Neural progenitor cell (in vitro differentiated cells): ENCODE measurements around the gene UBE2O. TPM values are rescaled to one million over a fixed set of nuclear protein-coding genes. Genes with fewer than 3 reads are reported as not detected.
A peak's percentile ranks its signal among the peaks of the same experiment; 100 is the strongest.

ENCODE experiments used
- DNase-seq: peaks from one replicate; pipeline ENCODE4 v3.0.0-alpha.2; 2016; ENCODE audit warnings: low spot score
- H2AFZ ChIP-seq: fragments of 200-600 bp; sonication (generic); replicated peaks from 2 replicates; pipeline ENCODE4 v1.6.1; 2016; ENCODE audit warnings: antibody characterized with exemption
- H3F3A ChIP-seq: fragments of 200-600 bp; sonication (generic); 2 replicates; pipeline ENCODE4 v1.6.1; 2016; ENCODE audit warnings: antibody characterized with exemption, low read depth
- H3K27ac ChIP-seq: fragments of 200-600 bp; sonication (generic); 2 replicates; pipeline ENCODE4 v1.5.1; 2016; ENCODE audit warnings: mild to moderate bottlenecking
- H3K27me3 ChIP-seq: fragments of 200-600 bp; sonication (generic); 2 replicates; pipeline ENCODE4 v1.6.1; 2016; ENCODE audit warnings: mild to moderate bottlenecking, moderate library complexity
- H3K36me3 ChIP-seq: fragments of 200-600 bp; sonication (generic); 2 replicates; pipeline ENCODE4 v1.5.1; 2016
- H3K4me1 ChIP-seq: fragments of 200-600 bp; sonication (generic); 2 replicates; pipeline ENCODE4 v1.6.1; 2016; ENCODE audit warnings: mixed run types
- H3K4me2 ChIP-seq: fragments of 200-600 bp; sonication (generic); 2 replicates; pipeline ENCODE4 v1.6.1; 2016
- H3K4me3 ChIP-seq: fragments of 200-600 bp; sonication (generic); 2 replicates; pipeline ENCODE4 v1.5.1; 2016
- H3K79me2 ChIP-seq: fragments of 200-600 bp; sonication (generic); 2 replicates; pipeline ENCODE4 v1.6.1; 2016; ENCODE audit warnings: low read depth
- H3K9ac ChIP-seq: fragments of 200-600 bp; sonication (generic); 2 replicates; pipeline ENCODE4 v1.6.1; 2016
- H3K9me3 ChIP-seq: fragments of 200-600 bp; sonication (generic); 2 replicates; pipeline ENCODE4 v1.5.1; 2016; ENCODE audit warnings: low read depth
- H4K20me1 ChIP-seq: fragments of 200-600 bp; sonication (generic); 2 replicates; pipeline ENCODE4 v1.6.1; 2016; ENCODE audit warnings: low read depth
- H3K27ac Mint-ChIP-seq: 3 replicates; pipeline ENCODE4 v1.8.0; 2021; ENCODE audit warnings: mixed read lengths
- H3K27me3 Mint-ChIP-seq: 2 replicates; pipeline ENCODE4 v1.8.0; 2022; ENCODE audit warnings: low read depth, mild to moderate bottlenecking, inconsistent platforms, moderate library complexity, mixed read lengths; ENCODE audit not compliant: insufficient read depth
- H3K36me3 Mint-ChIP-seq: 3 replicates; pipeline ENCODE4 v1.8.0; 2021; ENCODE audit warnings: mixed read lengths
- H3K4me1 Mint-ChIP-seq: 3 replicates; pipeline ENCODE4 v1.8.0; 2021; ENCODE audit warnings: mixed read lengths
- H3K4me3 Mint-ChIP-seq: 3 replicates; pipeline ENCODE4 v1.8.0; 2021; ENCODE audit warnings: mild to moderate bottlenecking, moderate library complexity, mixed read lengths
- H3K9me3 Mint-ChIP-seq: 3 replicates; pipeline ENCODE4 v1.8.0; 2020; ENCODE audit warnings: mixed read lengths
- EZH2 ChIP-seq: fragments of 200-600 bp; sonication (generic); IDR thresholded peaks from 2 replicates; pipeline ENCODE4 v1.6.1; 2017; ENCODE audit warnings: antibody characterized with exemption, mild to moderate bottlenecking, moderate library complexity
- EZH2phosphoT487 ChIP-seq: fragments of 200-600 bp; sonication (generic); IDR thresholded peaks from 2 replicates; pipeline ENCODE4 v1.6.1; 2017; ENCODE audit warnings: antibody characterized with exemption
- total RNA-seq: library from RNA; depleted of rRNA; stranded (reverse); fragments of >200 nt; gene quantifications from 2 replicates; pipeline ENCODE4 v1.2.3, GENCODE V29; 2015; ENCODE audit warnings: low replicate concordance
- TF ChIP-seq, protein P1 (sequence below): fragments of 200-600 bp; sonication (generic); IDR thresholded peaks from 2 replicates; pipeline ENCODE4 v1.5.1; 2017; ENCODE audit warnings: antibody characterized with exemption, mild to moderate bottlenecking

Gene UBE2O
- total RNA-seq, 1 donor from 2014 or later: 20.6 TPM

DNA sequence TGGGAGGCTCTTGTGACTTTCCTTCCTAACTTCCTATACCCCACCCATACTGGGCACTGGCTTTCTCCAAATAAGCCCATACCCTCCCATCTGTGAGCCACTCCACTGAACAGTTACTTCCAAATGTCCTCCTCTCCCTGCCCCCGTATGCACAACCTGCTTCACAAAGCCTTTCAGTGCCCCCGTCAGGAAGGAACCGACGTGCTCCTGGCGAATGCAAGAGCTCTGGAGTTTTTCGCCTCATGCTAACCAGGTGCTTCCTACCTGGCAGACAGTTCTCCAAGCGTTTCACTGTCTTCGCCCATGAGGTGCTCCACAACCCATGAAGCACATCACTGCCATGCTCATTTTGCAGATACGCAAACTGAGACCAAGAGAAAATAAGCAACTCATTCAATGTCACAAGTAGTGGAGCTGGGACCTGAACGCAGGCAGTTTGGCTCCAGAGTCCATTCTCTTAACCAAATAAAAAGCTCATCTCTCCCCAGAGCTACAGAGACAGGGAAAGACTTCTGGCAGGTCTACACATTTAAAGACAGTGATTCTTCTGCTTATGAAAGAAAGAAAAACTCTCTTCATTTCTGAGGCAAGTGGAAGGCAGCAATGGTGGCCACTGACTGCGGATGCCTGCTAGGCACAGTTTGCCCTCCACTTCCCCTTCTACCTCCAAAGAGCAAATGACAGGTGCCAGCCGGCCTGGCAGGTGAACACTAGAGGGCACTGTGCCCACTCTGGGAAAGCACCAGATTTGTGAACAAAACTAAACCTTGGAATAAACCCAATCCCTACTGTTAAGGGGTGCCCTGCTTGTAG lies 44.7 kb downstream of the UBE2O start:
- Histone ChIP-seq H3K27ac (no peak overlapping the region), H3K4me1 (no peaks in the 10 kb centered on the region), H3K79me2 (peaks cover 29% of the 10 kb centered on the region), H3F3A (no peaks in the 10 kb centered on the region), H3K36me3 (no peaks in the 10 kb centered on the region), H3K27me3 (no peaks in the 10 kb centered on the region), H3K9ac (no peak overlapping the region), H3K9me3 (no peaks in the 10 kb centered on the region), H3K4me3 (no peak overlapping the region), H2AFZ (no peak overlapping the region), H4K20me1 (peaks cover 66% of the 10 kb centered on the region), H3K4me2 (no peak overlapping the region)
- H3K4me3 Mint-ChIP-seq: no peak overlapping the region
- peak; percentile 68 for DNase-seq
- H3K36me3 Mint-ChIP-seq: peaks cover 16% of the 10 kb centered on the region
- no peaks in the 10 kb centered on the region for H3K9me3 Mint-ChIP-seq
- H3K4me1 Mint-ChIP-seq: peaks cover 8% of the 10 kb centered on the region
- no peak for TF ChIP-seq EZH2
- TF ChIP-seq, protein P1, sequence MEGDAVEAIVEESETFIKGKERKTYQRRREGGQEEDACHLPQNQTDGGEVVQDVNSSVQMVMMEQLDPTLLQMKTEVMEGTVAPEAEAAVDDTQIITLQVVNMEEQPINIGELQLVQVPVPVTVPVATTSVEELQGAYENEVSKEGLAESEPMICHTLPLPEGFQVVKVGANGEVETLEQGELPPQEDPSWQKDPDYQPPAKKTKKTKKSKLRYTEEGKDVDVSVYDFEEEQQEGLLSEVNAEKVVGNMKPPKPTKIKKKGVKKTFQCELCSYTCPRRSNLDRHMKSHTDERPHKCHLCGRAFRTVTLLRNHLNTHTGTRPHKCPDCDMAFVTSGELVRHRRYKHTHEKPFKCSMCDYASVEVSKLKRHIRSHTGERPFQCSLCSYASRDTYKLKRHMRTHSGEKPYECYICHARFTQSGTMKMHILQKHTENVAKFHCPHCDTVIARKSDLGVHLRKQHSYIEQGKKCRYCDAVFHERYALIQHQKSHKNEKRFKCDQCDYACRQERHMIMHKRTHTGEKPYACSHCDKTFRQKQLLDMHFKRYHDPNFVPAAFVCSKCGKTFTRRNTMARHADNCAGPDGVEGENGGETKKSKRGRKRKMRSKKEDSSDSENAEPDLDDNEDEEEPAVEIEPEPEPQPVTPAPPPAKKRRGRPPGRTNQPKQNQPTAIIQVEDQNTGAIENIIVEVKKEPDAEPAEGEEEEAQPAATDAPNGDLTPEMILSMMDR: peak; percentile 91
- H3K27ac Mint-ChIP-seq: no peak overlapping the region
- no peaks in the 10 kb centered on the region for H3K27me3 Mint-ChIP-seq

DNA sequence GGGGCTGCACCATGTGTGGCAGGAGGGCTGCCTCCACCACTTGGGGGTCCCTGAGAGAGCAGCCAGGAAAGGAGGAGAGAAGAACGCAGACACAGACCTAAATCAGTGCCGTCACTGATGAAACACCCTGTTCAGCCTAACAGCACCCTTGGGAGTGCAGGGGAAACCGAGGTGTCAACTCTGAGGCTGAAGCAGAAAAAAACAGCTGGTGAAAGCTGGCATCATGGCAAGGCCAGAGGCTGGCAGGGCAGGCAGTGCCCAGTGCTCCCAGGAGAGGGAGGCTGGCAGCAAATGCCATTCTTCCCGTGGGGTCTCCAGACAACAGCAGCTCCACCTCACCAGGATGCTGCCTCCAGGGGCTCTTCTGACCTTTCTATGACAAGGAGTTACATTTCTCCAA lies 45.4 kb downstream of the UBE2O start:
- Histone ChIP-seq H3K9ac (no peak overlapping the region), H2AFZ (no peak overlapping the region), H3K9me3 (no peaks in the 10 kb centered on the region), H3K4me3 (no peak overlapping the region), H4K20me1 (peaks cover 58% of the 10 kb centered on the region), H3K27me3 (no peaks in the 10 kb centered on the region), H3F3A (no peaks in the 10 kb centered on the region), H3K36me3 (no peaks in the 10 kb centered on the region), H3K4me1 (no peaks in the 10 kb centered on the region), H3K79me2 (peaks cover 23% of the 10 kb centered on the region), H3K4me2 (no peak overlapping the region), H3K27ac (no peak overlapping the region)
- no peak for TF ChIP-seq EZH2phosphoT487
- TF ChIP-seq, protein P1: no peak
- TF ChIP-seq EZH2: no peak
- H3K4me1 Mint-ChIP-seq: peaks cover 8% of the 10 kb centered on the region
- H3K27ac Mint-ChIP-seq: no peak overlapping the region
- H3K4me3 Mint-ChIP-seq: no peak overlapping the region
- DNase-seq: no peak
- no peaks in the 10 kb centered on the region for H3K27me3 Mint-ChIP-seq
- H3K9me3 Mint-ChIP-seq: no peaks in the 10 kb centered on the region
- H3K36me3 Mint-ChIP-seq: peaks cover 20% of the 10 kb centered on the region

DNA sequence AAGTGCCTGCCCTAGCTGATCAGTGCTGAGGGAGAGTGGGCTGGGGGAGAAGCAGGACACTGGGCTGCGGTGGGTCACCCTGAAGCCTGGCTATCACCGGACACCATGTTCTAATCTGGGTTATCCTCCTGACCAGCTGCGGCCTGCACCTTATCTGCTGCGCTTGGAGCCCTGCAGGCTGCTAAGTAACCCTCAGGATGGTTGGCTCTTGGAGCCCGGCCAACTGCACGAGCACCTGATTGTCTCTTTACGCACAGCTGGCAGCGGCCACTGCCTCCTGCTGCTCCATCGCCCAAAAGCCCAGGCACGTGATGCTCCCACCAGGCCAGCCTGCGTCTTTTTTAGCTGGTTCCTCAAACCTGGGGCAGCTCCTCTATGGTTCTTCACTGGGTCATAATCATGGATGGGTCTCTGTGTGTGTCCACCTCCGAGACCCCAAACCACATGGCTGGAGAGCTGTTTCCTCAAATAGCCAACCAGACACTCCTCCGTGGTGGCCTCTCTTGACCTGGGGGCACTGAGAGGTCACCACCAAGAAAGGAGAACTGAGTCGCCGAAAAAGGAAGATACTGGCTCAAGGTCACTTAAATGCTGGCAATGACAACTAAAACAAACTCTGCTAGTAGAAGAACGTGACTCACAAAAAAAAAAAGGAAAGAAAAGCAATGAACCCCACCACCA lies 46.8 kb downstream of the UBE2O start:
- no peaks in the 10 kb centered on the region for H3F3A ChIP-seq
- H4K20me1 ChIP-seq: peaks cover 49% of the 10 kb centered on the region
- H3K4me1 ChIP-seq: no peaks in the 10 kb centered on the region
- H3K4me1 Mint-ChIP-seq: peaks cover 8% of the 10 kb centered on the region
- H3K27ac Mint-ChIP-seq: no peak overlapping the region
- no peak overlapping the region for H3K9ac ChIP-seq
- no peak overlapping the region for H3K27ac ChIP-seq
- no peaks in the 10 kb centered on the region for H3K27me3 Mint-ChIP-seq
- no peak overlapping the region for H3K4me3 Mint-ChIP-seq
- TF ChIP-seq, protein P1: no peak
- TF ChIP-seq EZH2phosphoT487: no peak
- TF ChIP-seq EZH2: no peak
- H3K9me3 ChIP-seq: no peaks in the 10 kb centered on the region
- no peak overlapping the region for H3K4me3 ChIP-seq
- no peak for DNase-seq
- no peaks in the 10 kb centered on the region for H3K36me3 ChIP-seq
- no peaks in the 10 kb centered on the region for H3K27me3 ChIP-seq
- peaks cover 30% of the 10 kb centered on the region for H3K36me3 Mint-ChIP-seq
- H3K9me3 Mint-ChIP-seq: no peaks in the 10 kb centered on the region
- H3K79me2 ChIP-seq: peaks cover 16% of the 10 kb centered on the region
- H3K4me2 ChIP-seq: no peak overlapping the region
- H2AFZ ChIP-seq: no peak overlapping the region
